ENCODE results near the gene CYBB. TPM values are rescaled to one million over a fixed set of nuclear protein-coding genes. Genes with fewer than 3 reads are reported as not detected.
"Not testable (repeated sequence)": the region's sequence is repeated elsewhere in the genome, so short reads cannot be mapped to it uniquely, and the experiment has no call there.

CYBB gene
- total RNA-seq = 10 to 100 TPM; 31.4 to 67.5 TPM
- long read RNA-seq, donor 1, full-length matches to known transcripts = 2 of 7 reads
- long read RNA-seq, donor 1, partial matches to known transcripts = 2 of 7 reads
- long read RNA-seq, donor 1, other reads (novel, unspliced or antisense) = 3 of 7 reads
- long read RNA-seq, donor 2, full-length matches to known transcripts = 9 of 9 reads
- long read RNA-seq, donor 2, partial matches to known transcripts = 0 of 9 reads
- long read RNA-seq, donor 2, other reads (novel, unspliced or antisense) = 0 of 9 reads

DNA sequence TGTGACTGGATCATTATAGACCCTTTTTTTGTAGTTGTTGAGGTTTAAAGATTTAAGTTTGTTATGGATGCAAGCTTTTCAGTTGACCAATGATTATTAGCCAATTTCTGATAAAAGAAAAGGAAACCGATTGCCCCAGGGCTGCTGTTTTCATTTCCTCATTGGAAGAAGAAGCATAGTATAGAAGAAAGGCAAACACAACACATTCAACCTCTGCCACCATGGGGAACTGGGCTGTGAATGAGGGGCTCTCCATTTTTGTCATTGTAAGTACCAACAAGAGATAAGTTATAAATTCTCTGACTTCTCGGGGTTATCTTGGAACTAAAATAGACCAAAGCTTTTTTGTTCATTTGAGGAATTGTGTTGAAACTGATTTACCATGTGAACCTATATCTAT, at the start of gene CYBB:
TSS of gene CYBB (plus strand) at position 203 of the 400 bp plus-strand sequence. CDS start at position 222, 19 bp downstream.
- intact Hi-C loops (cut with DNase I) = no loop called here
- DNase-seq (ENCODE audit: low spot score) = no peak

DNA sequence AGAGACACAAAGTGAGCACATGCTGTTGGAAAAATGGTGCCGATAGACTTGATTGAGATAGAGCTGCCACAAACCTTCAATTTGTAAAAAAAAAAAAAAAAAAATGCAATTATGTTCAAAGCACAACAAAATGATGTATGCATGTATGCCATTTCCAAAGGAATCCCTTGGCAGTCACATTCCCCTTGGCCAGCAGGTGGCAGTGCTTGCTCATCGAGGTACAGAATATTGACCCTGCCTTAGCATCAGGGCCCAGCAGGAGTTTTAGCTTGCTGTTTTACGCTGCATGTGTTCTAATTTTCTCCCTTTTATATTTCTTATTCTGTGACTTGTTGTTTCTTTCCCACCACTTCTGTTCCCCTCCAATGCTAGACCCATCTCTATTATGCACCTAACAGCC, 34.5 kb upstream of the CYBB start:
- intact Hi-C loops (cut with DNase I) = loop anchor here in 1 of 2 donors (10.0 kb wide), 1 partner anchor 79 kb away; no protein-coding TSS in a partner anchor
- peak; percentile 92 for DNase-seq (ENCODE audit: low spot score)

DNA sequence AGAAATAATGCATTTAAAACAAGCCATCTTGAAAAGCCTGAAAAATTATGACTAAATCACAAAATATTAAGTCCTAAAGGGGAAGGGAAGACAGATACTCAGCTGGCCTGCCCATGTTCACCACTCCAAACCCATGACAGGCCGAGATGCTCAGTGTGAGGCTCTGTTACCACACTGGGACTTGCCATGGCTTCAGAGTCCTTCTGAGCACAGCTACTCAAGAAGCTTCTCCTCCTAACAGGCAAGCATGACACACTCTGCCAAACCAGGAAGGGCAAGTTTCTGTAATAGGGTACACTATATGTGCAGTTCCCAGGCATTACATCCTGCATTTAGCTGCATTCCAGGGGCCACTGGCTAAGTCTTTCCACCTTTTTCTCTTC, 34.0 kb upstream of the CYBB start:
- intact Hi-C loops (cut with DNase I) = loop anchor here in 1 of 2 donors (10.0 kb wide), 1 partner anchor 79 kb away; no protein-coding TSS in a partner anchor
- no peak for DNase-seq (ENCODE audit: low spot score)

DNA sequence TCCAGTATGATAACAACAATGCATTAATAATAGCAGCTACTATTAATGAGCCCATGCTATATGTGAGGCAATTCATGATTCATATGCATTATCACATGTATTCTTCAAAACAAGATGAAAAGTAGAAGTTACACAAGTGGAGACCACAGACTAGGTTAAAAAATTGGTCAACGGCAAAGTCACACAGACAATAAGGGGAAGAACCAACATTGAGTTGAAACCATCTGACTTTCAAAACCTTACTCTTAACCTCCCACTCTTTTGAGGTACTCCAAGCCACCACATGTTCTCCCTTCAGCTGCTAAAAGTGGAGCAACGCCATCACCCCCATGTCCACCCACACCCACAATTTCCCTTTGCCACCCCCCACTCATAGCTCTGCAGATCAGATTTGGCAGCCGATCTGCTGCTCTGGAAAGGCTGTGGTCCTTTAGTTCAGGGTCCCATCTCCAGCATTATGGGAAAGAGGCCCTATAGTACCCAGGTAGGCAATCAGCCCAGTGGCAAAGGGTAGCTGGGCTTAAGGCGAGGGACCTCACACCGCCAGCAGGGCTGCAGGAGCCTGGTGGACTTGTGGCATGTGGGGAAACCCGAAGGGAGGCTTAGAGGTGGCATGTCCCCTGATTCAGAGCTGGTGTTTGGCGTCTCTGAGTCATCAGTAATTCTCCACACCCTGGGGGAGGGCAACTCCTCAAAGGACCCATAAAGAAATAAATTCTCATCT, 33.5 kb upstream of the CYBB start:
- intact Hi-C loops (cut with DNase I) = loop anchor here in 1 of 2 donors (10.0 kb wide), 1 partner anchor 78 kb away; no protein-coding TSS in a partner anchor
- no peak for DNase-seq (ENCODE audit: low spot score)

DNA sequence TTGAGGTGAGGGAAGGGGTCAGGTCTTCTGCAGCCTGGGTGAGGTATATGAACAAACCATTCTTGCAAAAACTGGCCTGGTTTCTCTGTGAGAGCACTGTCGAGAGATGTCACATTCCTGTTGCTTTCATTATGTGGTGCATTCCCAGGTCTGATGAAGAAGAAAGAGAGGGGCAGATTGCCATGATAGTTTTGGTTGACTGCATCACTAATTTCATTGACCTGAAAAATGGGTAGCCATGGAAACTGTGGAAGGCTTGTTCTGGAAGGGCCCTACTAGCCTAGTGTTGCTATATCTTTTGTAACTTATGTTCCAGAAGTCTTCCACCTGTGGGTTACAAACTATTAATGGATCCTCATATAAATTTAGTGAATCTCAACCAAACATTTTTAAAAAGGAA, 32.9 kb upstream of the CYBB start:
- intact Hi-C loops (cut with DNase I) = loop anchor here in 1 of 2 donors (10.0 kb wide), 1 partner anchor 78 kb away; no protein-coding TSS in a partner anchor
- no peak for DNase-seq (ENCODE audit: low spot score)

DNA sequence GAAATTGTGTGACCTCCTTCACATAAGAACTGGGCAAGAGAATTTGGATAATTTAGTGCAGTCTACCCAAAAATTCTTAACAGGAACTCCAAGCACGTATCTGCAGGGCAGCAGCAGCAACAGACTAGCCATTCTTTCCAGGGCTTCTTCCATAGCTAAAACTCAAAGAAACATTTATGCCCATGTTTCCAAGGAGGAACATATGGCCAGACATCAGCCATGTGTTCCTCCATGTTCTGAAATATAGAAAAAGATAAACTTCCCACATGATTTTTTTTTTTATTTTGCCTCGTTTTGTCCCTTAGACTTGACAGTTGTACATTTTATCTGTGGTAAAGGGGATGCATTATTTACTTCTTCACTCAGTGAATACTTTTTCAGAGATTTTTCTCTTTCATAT, 27.6 kb upstream of the CYBB start:
- no peak for DNase-seq (ENCODE audit: low spot score)
- intact Hi-C loops (cut with DNase I) = loop anchor here in 1 of 2 donors (10.0 kb wide), 1 partner anchor 73 kb away; no protein-coding TSS in a partner anchor

DNA sequence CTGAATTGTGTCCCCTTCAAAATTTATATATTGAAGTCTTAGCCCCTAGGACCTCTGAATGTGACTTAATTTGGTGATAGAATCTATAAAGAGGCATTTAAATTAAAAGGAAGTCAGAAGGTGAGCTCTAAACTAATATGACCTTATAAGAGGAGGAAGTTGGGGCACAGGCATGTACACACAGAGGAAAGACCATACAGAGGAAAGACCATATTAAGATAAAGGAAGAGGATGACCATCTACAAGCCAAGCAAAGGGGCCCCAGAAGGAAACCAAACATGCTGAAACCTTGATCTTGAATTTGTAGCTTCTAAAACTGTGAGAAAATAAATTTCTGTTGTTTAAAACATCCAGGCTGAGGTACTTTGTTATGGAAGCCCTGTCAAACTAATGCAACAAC, 26.9 kb upstream of the CYBB start:
- no peak for DNase-seq (ENCODE audit: low spot score)
- intact Hi-C loops (cut with DNase I) = loop anchor here in 1 of 2 donors (10.0 kb wide), 1 partner anchor 72 kb away; no protein-coding TSS in a partner anchor

DNA sequence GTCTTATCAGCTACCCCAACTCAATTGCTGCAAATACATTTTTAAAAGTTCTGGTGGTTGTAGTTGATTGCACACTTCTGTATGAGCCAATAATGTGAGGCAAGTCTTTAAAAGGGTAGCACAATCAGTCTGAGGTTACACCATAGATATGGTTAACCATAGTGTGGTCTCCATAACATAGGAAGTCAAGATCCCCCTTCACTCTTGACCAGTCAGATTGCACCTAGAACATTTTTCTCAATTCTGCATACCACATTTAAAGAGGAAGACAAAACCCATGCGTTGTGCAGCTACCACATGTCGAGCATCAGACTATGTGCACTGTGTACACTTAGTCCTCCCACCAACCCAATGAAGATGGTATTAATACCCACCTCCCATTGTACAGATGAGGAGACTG, 26.5 kb upstream of the CYBB start:
- intact Hi-C loops (cut with DNase I) = loop anchor here in 1 of 2 donors (10.0 kb wide), 1 partner anchor 71 kb away; no protein-coding TSS in a partner anchor
- DNase-seq (ENCODE audit: low spot score) = no peak

DNA sequence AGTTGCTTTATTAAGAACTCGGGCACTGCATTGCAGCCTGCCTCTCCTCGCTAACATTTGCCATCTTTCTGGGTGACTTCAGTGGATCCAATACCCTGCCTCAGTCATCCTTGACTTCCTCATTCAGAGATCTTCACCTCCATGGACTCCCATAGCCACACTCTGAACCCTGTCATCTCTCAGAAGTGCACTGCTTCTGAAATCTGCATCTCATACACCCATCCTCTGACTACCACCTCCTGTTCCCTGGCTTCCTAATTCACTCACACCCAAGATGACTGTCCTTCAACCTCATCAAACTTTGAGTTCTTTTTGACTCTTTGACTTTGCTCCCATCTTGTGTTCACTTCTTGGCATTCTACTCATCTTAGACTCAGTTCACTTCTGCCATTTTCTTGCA, 25.3 kb upstream of the CYBB start:
- DNase-seq (ENCODE audit: low spot score) = no peak
- intact Hi-C loops (cut with DNase I) = loop anchor here in 1 of 2 donors (10.0 kb wide), 1 partner anchor 70 kb away; no protein-coding TSS in a partner anchor

DNA sequence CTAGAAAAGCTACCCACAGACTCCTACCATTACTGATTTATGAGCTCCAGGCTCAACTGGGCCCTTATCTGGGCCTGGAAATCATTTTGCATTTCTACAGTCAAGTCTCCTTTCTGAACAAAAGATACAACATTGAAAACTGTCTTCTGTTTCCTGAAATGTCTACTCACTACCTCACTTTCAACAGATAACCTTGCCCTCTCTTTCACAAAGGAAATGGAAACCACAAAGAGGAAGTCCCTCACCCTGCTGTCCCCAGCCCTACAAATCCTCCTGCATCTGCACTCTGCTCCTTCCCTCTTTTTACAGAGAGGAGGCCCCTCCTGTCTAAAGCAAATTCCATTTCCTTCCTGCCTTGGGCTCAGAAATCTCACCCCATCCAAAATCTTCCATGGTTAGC, 24.8 kb upstream of the CYBB start:
- DNase-seq (ENCODE audit: low spot score) = no peak
- intact Hi-C loops (cut with DNase I) = loop anchor here in 1 of 2 donors (10.0 kb wide), 1 partner anchor 70 kb away; no protein-coding TSS in a partner anchor

DNA sequence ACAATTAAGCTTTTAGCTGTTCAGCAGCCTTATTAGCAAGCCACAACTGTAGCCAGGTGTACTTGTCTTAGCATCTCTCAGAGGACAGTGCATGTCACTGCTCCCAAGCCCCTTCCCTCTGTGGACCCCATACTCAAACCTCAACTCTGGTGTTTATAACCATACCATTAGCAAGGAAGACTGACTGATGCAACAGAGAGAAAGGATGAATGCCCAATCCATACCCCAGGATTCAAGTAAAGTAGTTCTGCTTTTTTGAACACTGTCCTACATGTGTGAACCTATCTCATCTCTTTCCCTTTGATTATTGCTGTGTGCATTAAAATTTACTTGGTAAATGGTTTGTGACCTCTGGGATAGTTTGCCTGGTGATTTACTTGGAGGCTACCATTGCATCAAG, 22.8 kb upstream of the CYBB start:
- intact Hi-C loops (cut with DNase I) = loop anchor here in 1 of 2 donors (10.0 kb wide), 1 partner anchor 68 kb away; no protein-coding TSS in a partner anchor
- DNase-seq (ENCODE audit: low spot score) = no peak

DNA sequence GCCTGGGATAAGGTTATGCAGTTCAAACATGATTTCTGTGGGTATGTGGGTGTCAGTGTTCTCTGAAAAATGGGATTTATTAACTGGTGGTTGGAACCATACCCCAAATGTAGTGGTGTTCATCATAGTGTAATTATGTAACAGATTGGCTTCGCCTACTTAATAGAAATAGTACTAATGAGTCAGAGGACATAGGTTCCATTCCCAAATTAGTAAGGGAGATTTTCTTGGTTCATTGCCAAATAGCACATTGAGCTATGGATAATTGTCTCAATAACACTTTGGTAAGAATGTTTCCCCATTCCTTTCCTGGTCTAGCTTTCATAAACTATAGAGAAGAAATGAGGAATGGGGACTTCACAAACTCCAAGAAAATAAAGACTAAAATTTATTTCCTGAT, 20.5 kb upstream of the CYBB start:
- intact Hi-C loops (cut with DNase I) = loop anchor here in 1 of 2 donors (10.0 kb wide), 1 partner anchor 65 kb away; no protein-coding TSS in a partner anchor
- DNase-seq (ENCODE audit: low spot score) = no peak

DNA sequence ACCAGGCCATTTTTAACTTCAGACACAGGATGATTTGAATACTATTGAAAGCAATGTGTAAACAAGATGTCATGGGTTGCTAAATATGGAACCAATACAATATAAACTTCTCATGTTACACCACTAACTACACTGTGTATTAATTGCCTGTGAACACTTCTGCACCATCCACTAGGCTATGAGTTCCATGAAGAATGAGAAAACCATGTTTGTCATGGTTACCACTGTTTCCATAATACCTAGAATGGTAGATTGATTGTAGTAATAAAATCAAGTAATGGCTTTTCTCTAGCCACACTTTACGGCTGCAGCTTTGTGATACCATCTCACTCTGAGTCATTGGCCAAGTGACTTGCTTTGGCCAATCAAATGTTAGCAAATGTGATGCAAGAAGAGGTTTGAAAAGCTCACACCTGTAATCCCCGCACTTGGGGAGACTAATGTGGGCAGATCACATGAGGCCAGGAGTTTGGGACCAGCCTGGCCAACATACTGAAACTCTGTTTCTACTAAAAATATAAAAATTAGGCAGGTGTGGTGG, 19.9 kb upstream of the CYBB start:
- intact Hi-C loops (cut with DNase I) = loop anchor here in 1 of 2 donors (10.0 kb wide), 1 partner anchor 65 kb away; no protein-coding TSS in a partner anchor
- no peak for DNase-seq (ENCODE audit: low spot score)

DNA sequence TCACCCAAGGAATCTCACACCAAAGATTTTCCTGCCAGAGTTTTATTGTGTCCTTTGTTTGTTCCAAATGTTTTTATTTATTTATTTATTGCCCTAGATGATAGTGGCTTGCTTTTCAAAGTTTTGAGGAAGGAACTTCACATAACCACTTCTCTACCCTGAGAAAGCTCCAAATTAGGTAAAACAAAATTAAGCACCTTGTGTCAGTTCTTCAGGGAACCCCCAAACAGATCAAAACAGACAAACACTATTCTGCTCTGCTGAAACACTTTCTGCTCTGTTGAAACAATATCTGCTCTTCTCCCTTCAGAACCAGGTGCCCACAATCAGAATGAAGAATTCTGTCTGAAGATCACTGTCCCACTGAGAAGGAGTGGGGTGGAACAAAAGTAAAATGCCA, 16.5 kb upstream of the CYBB start:
- intact Hi-C loops (cut with DNase I) = no loop called here
- DNase-seq (ENCODE audit: low spot score) = no peak

DNA sequence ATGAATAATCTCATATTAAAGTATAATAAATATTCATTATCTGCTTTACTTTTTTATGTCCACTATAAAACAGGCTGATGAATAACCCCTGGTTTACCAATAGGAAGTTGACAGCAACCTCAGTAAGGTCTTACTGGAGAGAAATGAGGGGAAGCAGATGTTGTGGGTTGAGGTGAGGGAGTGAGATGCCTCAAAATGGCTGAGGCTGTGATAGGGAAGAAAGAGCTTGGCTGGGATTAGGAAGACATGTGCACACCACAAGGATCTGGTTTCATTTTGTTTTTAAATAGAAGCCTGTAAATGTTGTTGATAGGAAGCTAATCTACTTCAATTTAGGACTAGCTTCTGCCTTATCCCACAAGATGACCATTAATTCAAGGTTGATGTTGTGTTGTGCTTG, 14.4 kb upstream of the CYBB start:
- no peak for DNase-seq (ENCODE audit: low spot score)
- intact Hi-C loops (cut with DNase I) = no loop called here

DNA sequence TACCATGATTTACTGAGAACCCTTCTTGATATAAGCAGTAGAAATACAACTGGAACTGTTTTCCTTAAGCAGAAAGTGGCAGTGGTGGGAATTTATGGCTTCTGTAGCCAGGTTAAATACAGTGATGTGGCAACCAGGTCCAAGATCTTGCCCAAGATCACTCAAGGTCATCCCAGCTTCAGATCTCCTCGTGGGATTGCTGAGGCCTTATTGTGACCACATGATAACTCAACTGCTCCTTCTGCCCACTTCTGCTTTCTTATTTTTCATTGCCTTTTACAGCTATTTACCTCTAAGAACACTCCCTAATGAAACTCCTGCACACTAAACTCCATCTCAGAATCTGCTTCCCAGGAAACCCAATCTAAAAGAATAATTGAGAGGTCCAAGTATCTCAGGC, 12.4 kb upstream of the CYBB start:
- intact Hi-C loops (cut with DNase I) = no loop called here
- DNase-seq (ENCODE audit: low spot score) = no peak

DNA sequence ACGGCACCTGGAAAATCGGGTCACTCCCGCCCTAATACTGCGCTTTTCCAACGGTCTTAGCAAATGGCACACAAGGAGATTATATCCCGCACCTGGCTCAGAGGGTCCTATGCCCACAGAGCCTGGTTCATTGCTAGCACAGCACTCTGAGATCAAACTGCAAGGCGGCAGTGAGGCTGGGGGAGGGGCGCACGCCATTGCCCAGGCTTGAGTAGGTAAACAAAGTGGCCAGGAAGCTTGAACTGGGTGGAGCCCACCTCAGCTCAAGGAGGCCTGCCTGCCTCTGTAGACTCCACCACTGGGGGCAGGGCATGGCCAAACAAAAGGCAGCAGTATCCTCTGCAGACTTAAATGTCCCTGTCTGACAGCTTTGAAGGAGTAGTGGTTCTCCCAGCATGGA, 11.0 kb upstream of the CYBB start:
- intact Hi-C loops (cut with DNase I) = not testable (repeated sequence)
- peak; percentile 81 for DNase-seq (ENCODE audit: low spot score)

DNA sequence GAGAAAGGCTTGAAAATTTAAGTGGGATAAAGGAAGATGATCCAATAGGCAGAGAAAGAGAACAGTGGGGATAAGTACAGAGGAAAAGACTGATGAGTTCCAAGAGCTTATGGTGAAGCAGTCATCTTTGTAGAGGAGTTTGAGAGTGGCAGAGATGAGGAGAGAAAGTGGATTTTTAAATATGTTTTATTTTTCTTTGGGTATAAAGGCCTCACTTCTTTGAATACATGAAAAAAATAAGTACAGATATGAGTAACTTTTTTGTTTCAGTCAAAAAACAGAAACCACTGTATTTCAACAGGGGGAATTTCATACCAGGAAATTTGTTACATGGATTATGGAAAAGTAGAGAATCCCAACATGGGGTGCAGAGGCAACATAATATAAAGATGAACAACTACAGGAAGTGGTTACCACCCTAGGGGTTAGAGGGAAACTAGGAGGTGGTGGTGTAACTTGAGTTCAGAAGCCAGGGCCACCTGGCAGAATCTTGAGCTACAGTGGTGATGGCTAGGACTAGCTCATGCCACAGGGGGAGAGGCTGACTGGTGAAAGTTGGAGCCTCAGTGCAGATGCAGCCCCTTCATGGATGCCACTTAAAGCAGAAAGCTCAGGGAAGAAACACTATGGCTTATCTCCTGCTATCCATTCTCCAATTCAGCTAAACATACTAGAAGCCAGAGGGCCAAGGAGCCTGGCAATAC, 3.4 kb upstream of the CYBB start:
- DNase-seq (ENCODE audit: low spot score) = no peak
- intact Hi-C loops (cut with DNase I) = no loop called here

DNA sequence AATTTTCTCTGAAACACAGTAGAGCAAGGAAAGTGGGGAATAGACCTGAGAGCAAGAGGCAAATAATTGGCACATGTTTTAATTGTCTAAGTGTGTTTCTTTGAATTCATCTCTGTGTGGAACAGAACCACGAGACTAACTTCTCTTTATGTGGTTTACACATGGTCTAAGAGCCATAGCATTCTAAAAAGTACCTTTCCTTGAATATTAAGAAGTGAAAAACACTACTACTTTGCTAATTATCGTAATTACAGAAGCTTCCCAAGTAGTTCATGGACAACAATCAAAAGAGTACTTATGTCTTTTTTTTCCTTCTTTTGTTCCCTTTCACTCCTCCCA, 2.9 kb upstream of the CYBB start:
- intact Hi-C loops (cut with DNase I) = no loop called here
- no peak for DNase-seq (ENCODE audit: low spot score)

Measured in posterior vena cava (tissue), 2 donors.